GM18951 (cell line): Measurements from ENCODE around the gene RPL39.
"Not testable (repeated sequence)": the region's sequence is repeated elsewhere in the genome, so short reads cannot be mapped to it uniquely, and the experiment has no call there.

Source experiments
- POLR2A ChIP-seq: IDR thresholded peaks from 4 replicates; pipeline ENCODE4 v1.6.1; 2011; ENCODE audit warnings: mild to moderate bottlenecking; ENCODE audit not compliant: insufficient read length, insufficient read depth; ENCODE audit errors: extremely low read depth
- in situ Hi-C: fragments of 300-500 bp; cut with MboI; formaldehyde crosslinking; loops from one replicate; pipeline ENCODE4 v1.12.0; 2022; ENCODE audit warnings: low sequenced_read_pairs, mixed read lengths, inconsistent platforms; ENCODE audit not compliant: unreplicated experiment

Gene RPL39

GRCh38 chrX:119783026-119783425 lies 8.4 kb downstream of the RPL39 start:
- in situ Hi-C loops: no loop called here
- TF ChIP-seq POLR2A: no peak

- no peak for TF ChIP-seq POLR2A
- in situ Hi-C loops: no loop called here
Observed at GRCh38 chrX:119778829-119779228, 12.6 kb downstream of the RPL39 start.

GRCh38 chrX:119775517-119776238 lies 15.8 kb downstream of the RPL39 start:
- no peak for TF ChIP-seq POLR2A
- in situ Hi-C loops: no loop called here

- in situ Hi-C loops: not testable (repeated sequence)
Observed at GRCh38 chrX:119769388-119769787, 22.0 kb downstream of the RPL39 start.

GRCh38 chrX:119768436-119768835 lies 23.0 kb downstream of the RPL39 start:
- in situ Hi-C loops: not testable (repeated sequence)

GRCh38 chrX:119763836-119764387 lies 27.5 kb downstream of the RPL39 start:
- TF ChIP-seq POLR2A: no peak
- in situ Hi-C loops: no loop called here

GRCh38 chrX:119763181-119763580 lies 28.2 kb downstream of the RPL39 start:
- TF ChIP-seq POLR2A: no peak
- in situ Hi-C loops: no loop called here

- TF ChIP-seq POLR2A: no peak
- in situ Hi-C loops: no loop called here
Observed at GRCh38 chrX:119762718-119763117, 28.7 kb downstream of the RPL39 start.

- no peak for TF ChIP-seq POLR2A
- in situ Hi-C loops: no loop called here
Observed at GRCh38 chrX:119760026-119760877, 31.2 kb downstream of the RPL39 start.

GRCh38 chrX:119759248-119759766 lies 32.1 kb downstream of the RPL39 start:
- TF ChIP-seq POLR2A: no peak
- in situ Hi-C loops: no loop called here

- in situ Hi-C loops: no loop called here
- no peak for TF ChIP-seq POLR2A
Observed at GRCh38 chrX:119758731-119759247, 32.6 kb downstream of the RPL39 start.

GRCh38 chrX:119757979-119758730 lies 33.3 kb downstream of the RPL39 start, which contains the start of gene SOWAHD:
Gene SOWAHD (plus strand): TSS chrX:119758588. CDS start chrX:119758668, 80 bp downstream.
- peak; percentile 11 for TF ChIP-seq POLR2A

GRCh38 chrX:119757646-119757978 lies 33.8 kb downstream of the RPL39 start:
- no peak for TF ChIP-seq POLR2A
- in situ Hi-C loops: no loop called here

More at GRCh38 chrX:119757979-119758730, 33.3 kb downstream of the RPL39 start, which contains the start of gene SOWAHD:
- in situ Hi-C loops: no loop called here
